Sigmoid colon (tissue), 4 donors: ENCODE measurements around the gene CCDC137.

Source experiments
- POLR2AphosphoS5 ChIP-seq, 4 donors: sonication (generic); formaldehyde crosslinking; IDR thresholded peaks; one replicate each; pipeline ENCODE4 v1.6.1; 2017; ENCODE audit warnings: antibody characterized with exemption in 4 of 4
- TF ChIP-seq, protein P1 (sequence below), 4 experiments: fragments of 450-650 bp in 3 of 4; fragments of 200-600 bp in 1 of 4; IDR thresholded peaks; one replicate each; pipeline ENCODE4 v1.5.1; 2016 to 2019; ENCODE audit warnings: antibody characterized with exemption in 4 of 4, mild to moderate bottlenecking in 3 of 4, moderate library complexity in 2 of 4

DNA sequence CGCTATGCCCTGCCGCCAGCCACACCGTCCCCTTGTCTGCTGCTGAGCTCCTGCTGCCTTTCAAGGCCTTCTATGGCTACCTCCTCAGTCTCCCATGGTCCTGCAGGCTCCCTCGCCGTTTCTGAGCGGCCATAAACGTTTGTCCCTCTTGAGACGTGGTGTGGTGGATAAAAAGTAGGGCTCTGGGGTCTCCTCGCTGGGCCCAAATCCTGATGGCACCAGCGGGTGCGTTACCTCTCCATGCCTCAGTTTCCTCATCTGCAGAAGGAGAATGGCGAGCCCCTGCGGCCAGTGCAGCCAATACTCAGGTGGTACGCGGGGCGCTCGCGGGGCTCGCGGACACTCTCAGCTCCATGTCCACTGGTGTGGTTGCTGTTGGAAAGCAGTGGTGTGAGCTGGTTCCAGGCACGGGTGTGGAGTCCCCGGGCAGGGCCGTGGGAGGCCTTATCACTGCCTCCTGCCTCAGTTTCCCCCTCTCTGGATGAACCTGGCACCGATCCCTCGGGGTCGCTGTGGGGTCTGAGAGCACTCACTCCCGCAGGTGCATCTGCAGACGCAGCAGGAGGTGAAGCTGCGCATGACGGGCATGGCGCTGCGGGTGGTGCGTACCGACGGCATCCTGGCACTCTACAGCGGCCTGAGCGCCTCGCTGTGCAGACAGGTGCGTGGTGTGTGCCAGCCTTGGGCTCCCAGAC lies 48.0 kb downstream of the CCDC137 start:
- TF ChIP-seq, protein P1, sequence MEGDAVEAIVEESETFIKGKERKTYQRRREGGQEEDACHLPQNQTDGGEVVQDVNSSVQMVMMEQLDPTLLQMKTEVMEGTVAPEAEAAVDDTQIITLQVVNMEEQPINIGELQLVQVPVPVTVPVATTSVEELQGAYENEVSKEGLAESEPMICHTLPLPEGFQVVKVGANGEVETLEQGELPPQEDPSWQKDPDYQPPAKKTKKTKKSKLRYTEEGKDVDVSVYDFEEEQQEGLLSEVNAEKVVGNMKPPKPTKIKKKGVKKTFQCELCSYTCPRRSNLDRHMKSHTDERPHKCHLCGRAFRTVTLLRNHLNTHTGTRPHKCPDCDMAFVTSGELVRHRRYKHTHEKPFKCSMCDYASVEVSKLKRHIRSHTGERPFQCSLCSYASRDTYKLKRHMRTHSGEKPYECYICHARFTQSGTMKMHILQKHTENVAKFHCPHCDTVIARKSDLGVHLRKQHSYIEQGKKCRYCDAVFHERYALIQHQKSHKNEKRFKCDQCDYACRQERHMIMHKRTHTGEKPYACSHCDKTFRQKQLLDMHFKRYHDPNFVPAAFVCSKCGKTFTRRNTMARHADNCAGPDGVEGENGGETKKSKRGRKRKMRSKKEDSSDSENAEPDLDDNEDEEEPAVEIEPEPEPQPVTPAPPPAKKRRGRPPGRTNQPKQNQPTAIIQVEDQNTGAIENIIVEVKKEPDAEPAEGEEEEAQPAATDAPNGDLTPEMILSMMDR (IDR thresholded peaks at IDR 0.05), result no peak
- no peak for TF ChIP-seq POLR2AphosphoS5 (IDR thresholded peaks at IDR 0.05)
